ENCODE data around the gene SLC7A11.
A peak's percentile ranks its signal among the peaks of the same experiment; 100 is the strongest.
"Not testable (repeated sequence)": the region's sequence is repeated elsewhere in the genome, so short reads cannot be mapped to it uniquely, and the experiment has no call there.

Gene SLC7A11

GRCh38 chr4:138238521-138239292 lies 3.4 kb downstream of the SLC7A11 start:
- peak overlapping the region; percentile 58 for H3K4me3 ChIP-seq (replicated peaks; ENCODE audit: low read depth, low read length)
- no peak for TF ChIP-seq CTCF (IDR thresholded peaks at IDR 0.05; ENCODE audit: low read length, missing control alignments)
- no peak for DNase-seq (ENCODE audit: low read depth)

- DNase-seq (ENCODE audit: low read depth); H3K4me3 ChIP-seq (replicated peaks; ENCODE audit: low read depth, low read length): not testable (repeated sequence)
Observed at GRCh38 chr4:138237132-138237531, 5.0 kb downstream of the SLC7A11 start.

GRCh38 chr4:138236037-138236436 lies 6.1 kb downstream of the SLC7A11 start:
- TF ChIP-seq CTCF (IDR thresholded peaks at IDR 0.05; ENCODE audit: low read length, missing control alignments), result no peak
- no peak overlapping the region for H3K4me3 ChIP-seq (replicated peaks; ENCODE audit: low read depth, low read length)
- no peak for DNase-seq (ENCODE audit: low read depth)

GRCh38 chr4:138235419-138235952 lies 6.7 kb downstream of the SLC7A11 start:
- DNase-seq (ENCODE audit: low read depth), result peak; percentile 96
- H3K4me3 ChIP-seq (replicated peaks; ENCODE audit: low read depth, low read length), result no peak overlapping the region
- no peak for TF ChIP-seq CTCF (IDR thresholded peaks at IDR 0.05; ENCODE audit: low read length, missing control alignments)

GRCh38 chr4:138234248-138234647 lies 7.9 kb downstream of the SLC7A11 start:
- no peak overlapping the region for H3K4me3 ChIP-seq (replicated peaks; ENCODE audit: low read depth, low read length)
- no peak for TF ChIP-seq CTCF (IDR thresholded peaks at IDR 0.05; ENCODE audit: low read length, missing control alignments)
- no peak for DNase-seq (ENCODE audit: low read depth)

- no peak for DNase-seq (ENCODE audit: low read depth)
- no peak overlapping the region for H3K4me3 ChIP-seq (replicated peaks; ENCODE audit: low read depth, low read length)
- TF ChIP-seq CTCF (IDR thresholded peaks at IDR 0.05; ENCODE audit: low read length, missing control alignments), result no peak
Observed at GRCh38 chr4:138233313-138234034, 8.7 kb downstream of the SLC7A11 start.

- no peak for DNase-seq (ENCODE audit: low read depth)
- no peak for TF ChIP-seq CTCF (IDR thresholded peaks at IDR 0.05; ENCODE audit: low read length, missing control alignments)
- no peak overlapping the region for H3K4me3 ChIP-seq (replicated peaks; ENCODE audit: low read depth, low read length)
Observed at GRCh38 chr4:138232364-138232763, 9.8 kb downstream of the SLC7A11 start.
